Ishikawa (cell line): ENCODE measurements around the gene TCP11L2.

Experiments
- CEBPB ChIP-seq: IDR thresholded peaks from 2 replicates; pipeline ENCODE4 v1.6.1; 2012
- CREB1 ChIP-seq: IDR thresholded peaks from 2 replicates; pipeline ENCODE4 v1.6.1; 2012; ENCODE audit warnings: low read depth
- EGR1 ChIP-seq: IDR thresholded peaks from 2 replicates; pipeline ENCODE4 v1.6.1; 2012
- EP300 ChIP-seq: IDR thresholded peaks from 2 replicates; pipeline ENCODE4 v1.6.1; 2012; ENCODE audit warnings: borderline replicate concordance
- REST ChIP-seq: IDR thresholded peaks from 2 replicates; pipeline ENCODE4 v1.6.1; 2012; ENCODE audit warnings: low read depth, mild to moderate bottlenecking
- TAF1 ChIP-seq: IDR thresholded peaks from 2 replicates; pipeline ENCODE4 v1.6.1; 2012; ENCODE audit warnings: low read depth, mild to moderate bottlenecking
- TCF12 ChIP-seq: IDR thresholded peaks from 2 replicates; pipeline ENCODE4 v1.6.1; 2012; ENCODE audit warnings: low read depth
- YY1 ChIP-seq: IDR thresholded peaks from 2 replicates; pipeline ENCODE4 v1.6.1; 2012; ENCODE audit warnings: low read depth
- ZBTB7A ChIP-seq: IDR thresholded peaks from 2 replicates; pipeline ENCODE4 v1.6.1; 2012; ENCODE audit warnings: low read depth

GRCh38 chr12:106273491-106273890 lies 29.0 kb upstream of the TCP11L2 start:
- TF ChIP-seq REST (no peak), YY1 (no peak), CEBPB (no peak), EP300 (no peak), ZBTB7A (no peak), CREB1 (no peak), TAF1 (no peak), EGR1 (no peak), TCF12 (no peak)
